LNCAP (cell line): Measurements from ENCODE around the gene SIM2.

Experiments
- TF ChIP-seq, protein P1 (sequence below): fragments of 450-650 bp; IDR thresholded peaks from 2 replicates; pipeline ENCODE4 v1.5.1; 2017; ENCODE audit warnings: mild to moderate bottlenecking

The SIM2 gene, protein sequence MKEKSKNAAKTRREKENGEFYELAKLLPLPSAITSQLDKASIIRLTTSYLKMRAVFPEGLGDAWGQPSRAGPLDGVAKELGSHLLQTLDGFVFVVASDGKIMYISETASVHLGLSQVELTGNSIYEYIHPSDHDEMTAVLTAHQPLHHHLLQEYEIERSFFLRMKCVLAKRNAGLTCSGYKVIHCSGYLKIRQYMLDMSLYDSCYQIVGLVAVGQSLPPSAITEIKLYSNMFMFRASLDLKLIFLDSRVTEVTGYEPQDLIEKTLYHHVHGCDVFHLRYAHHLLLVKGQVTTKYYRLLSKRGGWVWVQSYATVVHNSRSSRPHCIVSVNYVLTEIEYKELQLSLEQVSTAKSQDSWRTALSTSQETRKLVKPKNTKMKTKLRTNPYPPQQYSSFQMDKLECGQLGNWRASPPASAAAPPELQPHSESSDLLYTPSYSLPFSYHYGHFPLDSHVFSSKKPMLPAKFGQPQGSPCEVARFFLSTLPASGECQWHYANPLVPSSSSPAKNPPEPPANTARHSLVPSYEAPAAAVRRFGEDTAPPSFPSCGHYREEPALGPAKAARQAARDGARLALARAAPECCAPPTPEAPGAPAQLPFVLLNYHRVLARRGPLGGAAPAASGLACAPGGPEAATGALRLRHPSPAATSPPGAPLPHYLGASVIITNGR

GRCh38 chr21:36698981-36699545 lies at the start of gene SIM2:
Gene SIM2 (plus strand): TSS chr21:36699115. CDS start chr21:36699747, 632 bp downstream.
- TF ChIP-seq, protein P1, sequence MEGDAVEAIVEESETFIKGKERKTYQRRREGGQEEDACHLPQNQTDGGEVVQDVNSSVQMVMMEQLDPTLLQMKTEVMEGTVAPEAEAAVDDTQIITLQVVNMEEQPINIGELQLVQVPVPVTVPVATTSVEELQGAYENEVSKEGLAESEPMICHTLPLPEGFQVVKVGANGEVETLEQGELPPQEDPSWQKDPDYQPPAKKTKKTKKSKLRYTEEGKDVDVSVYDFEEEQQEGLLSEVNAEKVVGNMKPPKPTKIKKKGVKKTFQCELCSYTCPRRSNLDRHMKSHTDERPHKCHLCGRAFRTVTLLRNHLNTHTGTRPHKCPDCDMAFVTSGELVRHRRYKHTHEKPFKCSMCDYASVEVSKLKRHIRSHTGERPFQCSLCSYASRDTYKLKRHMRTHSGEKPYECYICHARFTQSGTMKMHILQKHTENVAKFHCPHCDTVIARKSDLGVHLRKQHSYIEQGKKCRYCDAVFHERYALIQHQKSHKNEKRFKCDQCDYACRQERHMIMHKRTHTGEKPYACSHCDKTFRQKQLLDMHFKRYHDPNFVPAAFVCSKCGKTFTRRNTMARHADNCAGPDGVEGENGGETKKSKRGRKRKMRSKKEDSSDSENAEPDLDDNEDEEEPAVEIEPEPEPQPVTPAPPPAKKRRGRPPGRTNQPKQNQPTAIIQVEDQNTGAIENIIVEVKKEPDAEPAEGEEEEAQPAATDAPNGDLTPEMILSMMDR, result no peak

GRCh38 chr21:36654324-36654723 lies 44.6 kb upstream of the SIM2 start:
- TF ChIP-seq, protein P1, result no peak

- TF ChIP-seq, protein P1, result no peak
Observed at GRCh38 chr21:36654796-36655325, 44.1 kb upstream of the SIM2 start.

- TF ChIP-seq, protein P1, result no peak
Observed at GRCh38 chr21:36656138-36656537, 42.8 kb upstream of the SIM2 start.

DNA sequence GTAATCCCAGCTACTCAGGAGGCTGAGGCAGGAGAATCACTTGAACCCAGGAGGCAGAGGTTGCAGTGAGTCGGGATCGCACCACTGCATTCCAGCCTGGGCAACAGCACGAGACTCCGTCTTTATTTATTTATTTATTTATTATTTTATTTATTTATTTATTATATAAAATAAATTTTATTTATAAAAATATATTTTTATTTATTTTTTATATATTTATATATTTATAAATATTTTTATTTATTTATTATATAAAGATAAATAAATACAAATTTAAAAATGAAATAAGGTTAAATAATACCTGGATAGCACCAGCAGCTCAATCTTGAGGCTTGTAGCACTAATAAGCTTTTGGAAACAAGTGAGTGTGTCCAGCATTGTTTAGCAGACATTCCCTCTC lies 40.9 kb upstream of the SIM2 start:
- TF ChIP-seq, protein P1, result no peak

GRCh38 chr21:36658926-36659325 lies 40.0 kb upstream of the SIM2 start:
- TF ChIP-seq, protein P1, result no peak

- TF ChIP-seq, protein P1, result peak; percentile 63
Observed at GRCh38 chr21:36661511-36662309, 37.2 kb upstream of the SIM2 start.
